Osteoblast (primary cell): ENCODE measurements around the gene GCNA. TPM values are rescaled to one million over a fixed set of nuclear protein-coding genes. Genes with fewer than 3 reads are reported as not detected.
"Not testable (repeated sequence)": the region's sequence is repeated elsewhere in the genome, so short reads cannot be mapped to it uniquely, and the experiment has no call there.

Experiments
- DNase-seq: peaks from one replicate; pipeline ENCODE4 v3.0.0; 2011; ENCODE audit warnings: low spot score, mixed read lengths; ENCODE audit not compliant: insufficient read length; ENCODE audit errors: missing footprints
- H2AFZ ChIP-seq: 2 replicates; pipeline ENCODE4 v1.6.0; 2011; ENCODE audit warnings: mild to moderate bottlenecking, low read length
- H3K27ac ChIP-seq: 2 replicates; pipeline ENCODE4 v1.5.1; 2011; ENCODE audit warnings: mild to moderate bottlenecking, low read depth, low read length, moderate library complexity
- H3K27me3 ChIP-seq: 2 replicates; pipeline ENCODE4 v1.6.0; 2012; ENCODE audit warnings: mild to moderate bottlenecking, control low read depth, inconsistent platforms, low read length, moderate library complexity; ENCODE audit not compliant: insufficient read depth
- H3K36me3 ChIP-seq: 2 replicates; pipeline ENCODE4 v1.5.1; 2011; ENCODE audit warnings: mild to moderate bottlenecking, low read length, control low read depth, moderate library complexity; ENCODE audit not compliant: insufficient read depth
- H3K4me1 ChIP-seq: 2 replicates; pipeline ENCODE4 v1.5.1; 2011; ENCODE audit warnings: mild to moderate bottlenecking, low read length, control low read depth, moderate library complexity; ENCODE audit not compliant: insufficient read depth
- H3K4me2 ChIP-seq: 2 replicates; pipeline ENCODE4 v1.6.0; 2011; ENCODE audit warnings: mild to moderate bottlenecking, low read length; ENCODE audit not compliant: insufficient read depth
- H3K4me3 ChIP-seq: fragments of 200-600 bp; sonication (generic); 3 replicates; pipeline ENCODE4 v1.5.1; 2012; ENCODE audit warnings: mild to moderate bottlenecking, low read length, inconsistent platforms; ENCODE audit not compliant: insufficient read depth
- H3K79me2 ChIP-seq: 2 replicates; pipeline ENCODE4 v1.6.0; 2012; ENCODE audit warnings: mild to moderate bottlenecking, low read length, control low read depth, inconsistent platforms; ENCODE audit not compliant: insufficient read depth
- H3K9me3 ChIP-seq: 2 replicates; pipeline ENCODE4 v1.5.1; 2011; ENCODE audit warnings: low read depth, low read length, control low read depth
- H4K20me1 ChIP-seq: 2 replicates; pipeline ENCODE4 v1.6.0; 2012; ENCODE audit warnings: mild to moderate bottlenecking, low read length, control low read depth; ENCODE audit not compliant: insufficient read depth
- total RNA-seq: library from RNA; depleted of rRNA; stranded (reverse); fragments of >200 nt; gene quantifications from 2 replicates; pipeline ENCODE4 v1.2.3, GENCODE V29; 2012
- TF ChIP-seq, protein P1 (sequence below): IDR thresholded peaks from 2 replicates; pipeline ENCODE4 v1.5.1; 2011; ENCODE audit warnings: mild to moderate bottlenecking, low read depth, low read length, moderate library complexity; ENCODE audit errors: extremely low read depth

Gene GCNA
- total RNA-seq, 1 donor: 4.3 TPM

DNA sequence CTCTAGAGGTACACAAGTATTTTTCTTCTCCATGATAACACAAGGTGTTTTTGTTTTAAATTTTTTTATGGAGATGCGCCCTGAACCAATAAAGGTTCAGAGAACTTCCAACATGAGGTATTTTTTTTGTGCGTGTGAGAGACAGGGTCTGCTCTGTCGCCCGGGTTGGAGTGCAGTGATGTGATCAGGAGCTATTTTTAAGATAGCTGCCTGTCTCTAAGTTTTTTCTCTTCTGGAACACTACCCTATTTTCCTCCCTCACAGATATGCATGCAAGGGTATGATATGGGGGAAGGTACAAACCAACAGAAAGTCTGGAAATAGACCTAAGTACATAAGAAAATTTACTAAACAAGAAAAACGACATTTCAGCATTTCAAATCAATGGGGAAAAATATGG lies 3.0 kb downstream of the GCNA start:
- Histone ChIP-seq H3K27ac (no peak overlapping the region), H3K36me3 (no peaks in the 10 kb centered on the region), H3K4me1 (no peaks in the 10 kb centered on the region), H3K27me3 (no peaks in the 10 kb centered on the region), H4K20me1 (no peaks in the 10 kb centered on the region), H3K4me3 (no peak overlapping the region), H3K9me3 (no peaks in the 10 kb centered on the region), H3K4me2 (no peak overlapping the region), H2AFZ (no peak overlapping the region), H3K79me2 (peaks cover 2% of the 10 kb centered on the region)
- DNase-seq: no peak
- TF ChIP-seq, protein P1, sequence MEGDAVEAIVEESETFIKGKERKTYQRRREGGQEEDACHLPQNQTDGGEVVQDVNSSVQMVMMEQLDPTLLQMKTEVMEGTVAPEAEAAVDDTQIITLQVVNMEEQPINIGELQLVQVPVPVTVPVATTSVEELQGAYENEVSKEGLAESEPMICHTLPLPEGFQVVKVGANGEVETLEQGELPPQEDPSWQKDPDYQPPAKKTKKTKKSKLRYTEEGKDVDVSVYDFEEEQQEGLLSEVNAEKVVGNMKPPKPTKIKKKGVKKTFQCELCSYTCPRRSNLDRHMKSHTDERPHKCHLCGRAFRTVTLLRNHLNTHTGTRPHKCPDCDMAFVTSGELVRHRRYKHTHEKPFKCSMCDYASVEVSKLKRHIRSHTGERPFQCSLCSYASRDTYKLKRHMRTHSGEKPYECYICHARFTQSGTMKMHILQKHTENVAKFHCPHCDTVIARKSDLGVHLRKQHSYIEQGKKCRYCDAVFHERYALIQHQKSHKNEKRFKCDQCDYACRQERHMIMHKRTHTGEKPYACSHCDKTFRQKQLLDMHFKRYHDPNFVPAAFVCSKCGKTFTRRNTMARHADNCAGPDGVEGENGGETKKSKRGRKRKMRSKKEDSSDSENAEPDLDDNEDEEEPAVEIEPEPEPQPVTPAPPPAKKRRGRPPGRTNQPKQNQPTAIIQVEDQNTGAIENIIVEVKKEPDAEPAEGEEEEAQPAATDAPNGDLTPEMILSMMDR: no peak

DNA sequence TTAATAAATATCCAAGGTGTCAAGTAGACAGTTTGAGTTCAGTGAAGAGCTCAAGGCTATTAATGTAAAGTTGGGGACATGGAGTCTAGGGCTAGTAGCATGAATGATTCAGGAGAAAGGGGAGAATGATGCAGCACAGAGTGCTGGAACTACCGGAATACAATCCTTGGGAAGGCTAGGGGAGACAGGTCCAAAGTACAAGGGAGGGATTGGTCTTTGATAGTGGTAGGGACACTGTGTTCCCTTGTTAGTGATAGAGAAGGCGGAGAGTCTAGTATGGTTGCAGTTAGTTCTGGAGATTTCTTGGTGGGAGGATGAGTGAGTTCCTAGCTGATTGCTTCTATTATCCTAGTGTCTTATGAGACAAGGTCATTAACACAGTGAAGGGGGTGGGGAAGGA lies 8.7 kb downstream of the GCNA start:
- H3K9me3 ChIP-seq: no peaks in the 10 kb centered on the region
- TF ChIP-seq, protein P1: no peak
- H3K4me3 ChIP-seq: no peak overlapping the region
- H3K36me3 ChIP-seq: no peaks in the 10 kb centered on the region
- H3K27me3 ChIP-seq: no peaks in the 10 kb centered on the region
- no peaks in the 10 kb centered on the region for H3K79me2 ChIP-seq
- H3K27ac ChIP-seq: no peak overlapping the region
- no peak overlapping the region for H3K4me2 ChIP-seq
- H2AFZ ChIP-seq: no peak overlapping the region
- no peaks in the 10 kb centered on the region for H3K4me1 ChIP-seq
- no peak for DNase-seq
- peaks cover 3% of the 10 kb centered on the region for H4K20me1 ChIP-seq

DNA sequence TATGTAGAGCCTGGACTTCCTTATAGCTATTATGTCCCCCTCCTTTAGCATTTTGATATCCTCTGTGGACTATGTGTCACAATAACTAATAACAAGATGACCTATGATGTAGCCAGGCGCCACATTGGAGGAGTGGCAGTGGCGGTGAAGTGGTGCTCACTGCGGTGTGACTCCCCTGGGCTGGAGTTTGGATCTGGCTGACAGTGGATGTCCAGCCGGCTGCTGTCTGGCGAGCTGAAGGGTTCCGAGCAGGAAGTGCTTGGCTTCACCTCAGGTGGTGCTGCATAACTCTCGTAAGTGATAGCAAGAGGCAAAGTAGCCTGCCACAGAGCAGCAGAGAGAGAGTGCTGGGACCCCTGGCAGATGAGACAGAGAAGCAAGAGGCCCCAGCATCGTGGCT lies 15.0 kb downstream of the GCNA start:
- not testable (repeated sequence) for H3K79me2 ChIP-seq, DNase-seq, H3K4me2 ChIP-seq, H3K4me3 ChIP-seq, H3K27me3 ChIP-seq, H4K20me1 ChIP-seq, H3K4me1 ChIP-seq, H3K9me3 ChIP-seq, H3K27ac ChIP-seq, H2AFZ ChIP-seq
- H3K36me3 ChIP-seq: peaks cover 14% of the 10 kb centered on the region

DNA sequence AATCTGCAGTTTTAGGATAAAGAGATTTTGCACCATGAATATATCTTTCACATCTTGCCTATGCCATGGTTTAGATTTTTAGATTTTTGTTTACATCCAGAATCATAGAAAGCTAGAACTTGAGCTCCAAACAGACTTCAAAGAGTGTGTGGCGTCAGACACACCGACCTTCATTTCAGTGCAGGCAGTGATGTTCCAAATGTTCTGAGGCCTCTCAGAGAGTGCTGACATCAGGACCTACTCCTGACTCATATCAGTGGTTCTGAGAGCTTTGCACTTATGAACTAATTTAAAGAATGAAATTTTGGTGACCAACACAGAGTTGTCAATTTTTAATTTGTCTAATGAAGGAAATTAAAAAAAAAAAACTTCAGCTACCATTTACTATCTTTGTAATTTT lies 21.7 kb downstream of the GCNA start:
- Histone ChIP-seq H4K20me1 (no peaks in the 10 kb centered on the region), H3K4me2 (no peak overlapping the region), H3K9me3 (no peaks in the 10 kb centered on the region), H3K79me2 (no peaks in the 10 kb centered on the region), H3K36me3 (peaks cover 33% of the 10 kb centered on the region), H3K4me3 (no peak overlapping the region), H3K4me1 (no peaks in the 10 kb centered on the region), H3K27me3 (no peaks in the 10 kb centered on the region), H3K27ac (no peak overlapping the region), H2AFZ (no peak overlapping the region)
- DNase-seq: no peak
- TF ChIP-seq, protein P1: no peak
